Measurements from ENCODE around the gene LDAH.

The LDAH gene

GRCh38 chr2:20666304-20667150, 156.4 kb downstream of the LDAH start, which contains the start of gene GDF7:
Gene GDF7 (plus strand): TSS chr2:20667144. CDS start chr2:20667240, 96 bp downstream.
- no peak for FAIRE-seq

GRCh38 chr2:20666005-20666303, 156.9 kb downstream of the LDAH start:
- no peak for FAIRE-seq

GRCh38 chr2:20665243-20666004, 157.5 kb downstream of the LDAH start:
- no peak for FAIRE-seq

GRCh38 chr2:20664431-20665242, 158.3 kb downstream of the LDAH start:
- FAIRE-seq, result no peak

DNA sequence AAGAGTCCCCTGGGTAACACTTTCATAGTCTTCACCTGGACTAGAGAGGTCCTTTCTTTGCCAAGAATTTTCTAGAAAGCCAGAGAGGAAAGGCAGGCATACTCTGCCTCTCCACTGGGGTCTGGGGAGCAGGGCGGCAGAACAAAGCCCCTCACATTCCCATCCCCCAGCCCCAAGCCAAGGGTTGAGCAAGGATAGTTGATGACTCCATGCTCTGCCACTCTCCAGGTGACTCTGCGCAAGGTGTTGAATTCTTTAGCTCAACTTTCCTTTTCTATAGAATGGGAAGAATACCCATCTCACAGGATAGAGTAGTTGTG, 158.9 kb downstream of the LDAH start:
- no peak for FAIRE-seq

DNA sequence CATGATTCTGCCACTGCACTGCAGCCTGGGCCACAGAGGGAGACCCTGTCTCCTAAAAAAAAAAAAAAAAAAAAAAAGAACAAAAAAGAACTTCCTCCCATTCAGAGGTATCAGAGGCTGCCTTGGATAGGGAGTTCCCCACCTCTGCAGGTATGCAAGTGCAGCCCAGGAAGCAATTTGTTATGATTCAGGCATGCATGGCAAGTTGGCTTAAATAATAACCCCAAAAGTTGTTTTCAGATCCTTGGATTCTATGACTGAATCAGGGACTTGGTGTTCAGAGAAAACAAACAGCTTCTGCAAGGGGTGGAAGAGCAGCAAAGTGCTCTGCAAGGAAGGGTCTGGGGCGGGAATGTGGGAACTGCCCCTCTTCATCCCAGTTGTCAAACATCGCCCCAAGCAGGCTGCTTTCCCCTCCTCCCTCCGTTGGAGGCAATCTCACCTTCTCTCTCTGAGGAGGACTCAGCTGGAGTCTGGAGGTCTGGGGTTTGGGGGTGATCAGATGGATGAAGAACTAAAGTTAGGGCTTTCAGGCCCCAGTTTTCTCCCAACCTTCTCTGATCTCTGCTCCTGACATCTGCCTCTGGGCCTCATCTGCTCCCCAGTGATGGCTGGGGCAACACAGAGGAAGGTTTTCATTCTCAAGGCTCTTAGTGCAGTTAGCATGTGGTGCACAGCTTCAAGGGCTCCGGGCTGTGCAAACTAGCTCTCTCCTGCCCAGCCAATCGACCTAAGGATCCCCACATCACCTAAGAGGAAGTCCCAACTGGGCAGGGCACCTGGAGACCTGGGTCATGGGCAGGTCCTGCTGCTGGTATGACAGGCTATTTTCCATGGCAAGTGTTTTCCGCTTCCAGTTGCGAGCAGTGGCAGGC, 159.5 kb downstream of the LDAH start:
- FAIRE-seq, result no peak

GRCh38 chr2:20662308-20662937, 160.5 kb downstream of the LDAH start:
- FAIRE-seq, result no peak

GRCh38 chr2:20661421-20662307, 161.2 kb downstream of the LDAH start:
- FAIRE-seq, result no peak

DNA sequence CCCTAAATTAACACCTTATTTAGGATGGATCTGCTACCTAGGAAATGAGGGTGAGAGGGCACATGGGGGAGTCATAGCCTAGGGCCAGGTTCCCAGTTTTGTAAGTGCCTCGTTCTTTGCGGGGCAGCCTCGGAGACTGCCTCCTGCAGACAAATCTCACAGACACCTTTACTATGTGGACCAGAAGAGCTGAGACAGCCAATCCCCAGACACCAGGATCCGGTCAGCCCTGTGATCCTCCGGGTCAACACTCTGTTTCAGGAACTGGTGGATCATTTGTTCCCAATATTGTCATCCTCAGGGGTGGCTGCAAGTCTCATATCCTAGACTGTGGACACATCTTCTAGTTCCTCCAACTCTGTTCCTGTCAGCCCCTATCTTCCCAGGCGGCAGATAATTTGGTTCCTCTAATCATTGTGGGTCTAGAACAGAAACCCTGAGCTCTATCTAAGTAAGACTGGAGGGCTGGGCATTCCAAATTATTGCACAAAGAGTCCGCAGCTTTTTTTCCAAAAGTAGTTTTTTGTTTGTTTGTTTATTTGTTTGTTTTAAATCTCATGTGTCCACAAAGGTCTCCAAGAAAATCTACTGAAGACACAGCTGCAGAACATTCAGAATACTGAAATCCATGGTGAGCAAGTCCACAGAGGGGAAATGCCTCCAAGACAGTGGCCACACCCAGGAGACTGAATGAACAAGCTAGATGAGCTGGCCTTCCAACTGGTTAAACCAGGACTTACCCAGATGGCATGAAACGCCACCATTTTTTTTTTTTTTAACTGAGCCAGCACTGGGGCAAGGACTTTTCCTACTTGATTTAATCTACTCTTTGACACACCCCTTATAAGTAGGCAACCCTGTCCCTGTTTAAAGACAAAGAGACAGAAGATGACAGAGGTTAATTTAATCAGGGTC, 162.1 kb downstream of the LDAH start:
- FAIRE-seq, result no peak

- no peak for FAIRE-seq
These were observed 165.2 kb downstream of the LDAH start for GRCh38 chr2:20657522-20658235.

- no peak for FAIRE-seq
These were observed 166.3 kb downstream of the LDAH start for GRCh38 chr2:20656561-20656960.

- FAIRE-seq, result no peak
These were observed 168.4 kb downstream of the LDAH start for GRCh38 chr2:20654535-20654813.

GRCh38 chr2:20653695-20654534, 169.0 kb downstream of the LDAH start:
- no peak for FAIRE-seq

- FAIRE-seq, result no peak
These were observed 170.0 kb downstream of the LDAH start for GRCh38 chr2:20652673-20653575.

DNA sequence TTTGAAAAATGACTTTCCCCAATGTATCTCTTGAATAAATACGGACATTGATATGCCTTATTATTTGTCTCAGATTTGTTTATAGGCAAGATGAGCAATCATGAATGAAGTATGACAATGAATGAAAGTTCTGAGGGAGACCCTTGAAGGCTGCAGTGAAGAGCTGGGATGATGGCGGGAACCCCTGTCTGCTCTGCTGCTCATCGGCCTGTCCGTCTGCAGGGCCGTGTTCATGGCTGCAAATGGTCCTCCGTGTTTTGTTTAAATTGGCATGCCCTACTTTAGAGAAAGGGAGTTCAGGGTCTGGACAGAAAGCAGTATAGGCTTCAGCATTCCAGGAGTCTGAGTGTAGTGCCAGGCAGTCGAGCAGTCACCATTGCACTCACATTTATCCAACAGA, 170.8 kb downstream of the LDAH start:
- FAIRE-seq, result no peak

- no peak for FAIRE-seq
These were observed 171.2 kb downstream of the LDAH start for GRCh38 chr2:20651731-20652099.
